Ovary (tissue), 9 donors: Measurements from ENCODE around the gene KLF13. TPM values are rescaled to one million over a fixed set of nuclear protein-coding genes. Genes with fewer than 3 reads are reported as not detected.
A peak's percentile ranks its signal among the peaks of the same experiment; 100 is the strongest.

Experiments
- DNase-seq, 5 donors: peaks; one replicate each; pipeline ENCODE4 v3.0.0-alpha.2; 2019 to 2020
- H3K27ac ChIP-seq, 2 donors: fragments of 200-600 bp; one replicate each; pipeline versions ENCODE4 v1.5.1 to v1.8.0; 2019 to 2022
- H3K27me3 ChIP-seq: fragments of 200-600 bp; one replicate; pipeline ENCODE4 v1.8.0; 2022
- H3K36me3 ChIP-seq: fragments of 200-600 bp; sonication (generic); one replicate; pipeline ENCODE4 v1.5.1; 2019
- H3K4me1 ChIP-seq: one replicate; pipeline ENCODE4 v1.8.1; 2013; ENCODE audit warnings: mild to moderate bottlenecking, moderate library complexity; ENCODE audit not compliant: insufficient read depth
- H3K4me3 ChIP-seq: fragments of 200-600 bp; sonication (generic); one replicate; pipeline ENCODE4 v1.5.1; 2017
- H3K9me3 ChIP-seq, 2 donors: fragments of 200-600 bp in 1 of 2; sonication (generic) in 1 of 2; one replicate each; pipeline versions ENCODE4 v1.5.1 to v1.8.1; 2013 to 2019; ENCODE audit warnings: mild to moderate bottlenecking in 1 of 2, moderate library complexity in 1 of 2
- EP300 ChIP-seq: sonication (generic); formaldehyde crosslinking; IDR thresholded peaks from one replicate; pipeline ENCODE4 v1.6.1; 2017; ENCODE audit warnings: antibody characterized with exemption
- POLR2A ChIP-seq: fragments of 450-650 bp; IDR thresholded peaks from one replicate; pipeline ENCODE4 v1.6.1; 2017; ENCODE audit warnings: antibody characterized with exemption, mild to moderate bottlenecking, moderate library complexity
- WGBS, 3 donors: extraction: QIAGEN DNeasy Blood & Tissue Kit in 1 of 3; methylation state at CpG; one replicate each; pipeline versions ENCODE4 v1.1.5 to v1.1.7; 2013 to 2017; 5-methylcytosine and 5-hydroxymethylcytosine counted together
- intact Hi-C, 4 donors: fragments of 100-400 bp; cut with DNase I; formaldehyde crosslinking; loops; one replicate each; pipeline versions ENCODE4 v1.11.0 to v1.15.1; 2022 to 2023
- polyA plus RNA-seq, 2 donors: library from polyadenylated mRNA; stranded (reverse); fragments of 200-250 nt in 1 of 2; fragments of 350-450 nt in 1 of 2; fragmentation: Illumina TruSeq in 1 of 2; extraction: RNeasy Lipid Tissue Mini Kit (QIAGEN cat#74804) in 1 of 2; gene quantifications; one replicate each; pipeline ENCODE4 v1.2.3, GENCODE V29; 2013 to 2014
- total RNA-seq, 7 donors: library from RNA; depleted of rRNA in 2 of 7; stranded (reverse); fragments of >200 nt in 2 of 7; fragmentation: NEBNext Ultra II Directional in 3 of 7; extraction: Animal tissue kit (Norgen Biotek cat#: 25700) in 3 of 7; gene quantifications; one replicate each; pipeline versions ENCODE4 v1.1.0 to v1.2.4, GENCODE V29; 2016 to 2023
- TF ChIP-seq, protein P1 (sequence below), 3 donors: fragments of 450-650 bp in 2 of 3; fragments of 200-600 bp in 1 of 3; IDR thresholded peaks; one replicate each; pipeline versions ENCODE4 v1.5.1 to v1.8.0; 2016 to 2022; ENCODE audit warnings: antibody characterized with exemption in 3 of 3, mild to moderate bottlenecking in 1 of 3
- donor health status: DM: no; HTN: no; CAD: no; lungs with moderate emphysema.
- donor health status: DM: no; HTN: no; CAD: no.
- donor health status: Bipolar disorder and iron deficiency.
- donor health status: DM: yes; HTN: yes; CAD: no.
- donor health status: DM: no; HTN: no; CAD: no.
- donor health status: DM: yes; HTN: yes; CAD: no.

The KLF13 gene
- total and polyA plus RNA-seq, 9 donors: 14.8 to 58.2 (median 36.0) TPM

DNA sequence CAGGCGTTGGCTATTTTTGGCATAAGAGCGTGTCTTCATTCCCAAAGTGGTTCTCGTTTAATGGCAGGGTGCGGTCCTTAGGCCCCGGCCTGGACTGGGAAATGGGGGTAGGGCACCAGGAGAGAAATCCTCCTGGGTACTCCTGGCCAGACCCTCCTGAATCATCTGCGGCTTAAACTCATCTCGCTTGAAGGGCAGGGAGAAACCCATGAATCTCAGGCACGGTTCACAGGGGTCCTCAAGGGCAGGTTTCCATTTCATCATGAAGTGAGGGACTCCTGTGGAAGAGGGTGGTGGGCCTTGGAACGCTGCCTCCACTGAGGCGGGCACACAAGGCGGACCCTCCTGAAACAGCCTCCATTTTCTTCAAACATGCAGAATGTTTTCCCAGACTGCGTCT, 48.4 kb downstream of the KLF13 start:
- H3K4me1 ChIP-seq: peaks cover 3% of the 10 kb centered on the region
- intact Hi-C loops: no loop called here
- H3K27ac ChIP-seq: no peak overlapping the region
- peak in 1 of 5 donors; percentile 8 for DNase-seq
- no peak overlapping the region for H3K4me3 ChIP-seq
- H3K27me3 ChIP-seq: no peaks in the 10 kb centered on the region
- H3K36me3 ChIP-seq: no peaks in the 10 kb centered on the region
- no peaks in the 10 kb centered on the region for H3K9me3 ChIP-seq
- TF ChIP-seq POLR2A: no peak
- no peak for TF ChIP-seq EP300
- TF ChIP-seq, protein P1, sequence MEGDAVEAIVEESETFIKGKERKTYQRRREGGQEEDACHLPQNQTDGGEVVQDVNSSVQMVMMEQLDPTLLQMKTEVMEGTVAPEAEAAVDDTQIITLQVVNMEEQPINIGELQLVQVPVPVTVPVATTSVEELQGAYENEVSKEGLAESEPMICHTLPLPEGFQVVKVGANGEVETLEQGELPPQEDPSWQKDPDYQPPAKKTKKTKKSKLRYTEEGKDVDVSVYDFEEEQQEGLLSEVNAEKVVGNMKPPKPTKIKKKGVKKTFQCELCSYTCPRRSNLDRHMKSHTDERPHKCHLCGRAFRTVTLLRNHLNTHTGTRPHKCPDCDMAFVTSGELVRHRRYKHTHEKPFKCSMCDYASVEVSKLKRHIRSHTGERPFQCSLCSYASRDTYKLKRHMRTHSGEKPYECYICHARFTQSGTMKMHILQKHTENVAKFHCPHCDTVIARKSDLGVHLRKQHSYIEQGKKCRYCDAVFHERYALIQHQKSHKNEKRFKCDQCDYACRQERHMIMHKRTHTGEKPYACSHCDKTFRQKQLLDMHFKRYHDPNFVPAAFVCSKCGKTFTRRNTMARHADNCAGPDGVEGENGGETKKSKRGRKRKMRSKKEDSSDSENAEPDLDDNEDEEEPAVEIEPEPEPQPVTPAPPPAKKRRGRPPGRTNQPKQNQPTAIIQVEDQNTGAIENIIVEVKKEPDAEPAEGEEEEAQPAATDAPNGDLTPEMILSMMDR (IDR thresholded peaks at IDR 0.05): no peak
- 92 to 95% (median 92%) methylated on average over 12 of the region's 12 CpGs for WGBS, 3 donors

DNA sequence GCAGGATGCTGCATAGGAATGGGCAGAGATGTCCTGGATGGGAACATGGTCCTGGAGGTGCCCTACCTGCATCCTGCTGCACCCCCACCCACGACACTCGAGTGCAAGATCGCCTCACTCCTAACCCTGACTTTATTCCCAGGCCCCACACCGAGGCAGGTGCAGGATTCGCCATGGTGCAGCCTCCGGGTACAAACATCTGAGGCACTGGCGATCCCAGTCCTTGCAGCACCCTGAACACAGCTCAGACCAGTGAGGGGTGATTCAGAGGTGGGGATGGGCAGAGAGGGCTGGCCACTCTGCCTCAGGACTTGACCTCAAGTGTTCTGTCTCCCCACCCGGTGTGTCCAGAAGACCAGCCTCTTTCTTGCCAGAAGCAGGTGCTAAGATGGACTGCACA, 49.1 kb downstream of the KLF13 start:
- no peak overlapping the region for H3K27ac ChIP-seq
- peaks cover 3% of the 10 kb centered on the region for H3K4me1 ChIP-seq
- intact Hi-C loops: no loop called here
- H3K9me3 ChIP-seq: no peaks in the 10 kb centered on the region
- TF ChIP-seq POLR2A (no peak), EP300 (no peak)
- TF ChIP-seq, protein P1 (IDR thresholded peaks at IDR 0.05): no peak
- no peaks in the 10 kb centered on the region for H3K27me3 ChIP-seq
- H3K4me3 ChIP-seq: no peak overlapping the region
- DNase-seq: peak in 2 of 5 donors; percentile 10 to 23
- WGBS, 3 donors: 91 to 96% (median 94%) methylated on average over 8 of the region's 8 CpGs
- H3K36me3 ChIP-seq: no peaks in the 10 kb centered on the region

DNA sequence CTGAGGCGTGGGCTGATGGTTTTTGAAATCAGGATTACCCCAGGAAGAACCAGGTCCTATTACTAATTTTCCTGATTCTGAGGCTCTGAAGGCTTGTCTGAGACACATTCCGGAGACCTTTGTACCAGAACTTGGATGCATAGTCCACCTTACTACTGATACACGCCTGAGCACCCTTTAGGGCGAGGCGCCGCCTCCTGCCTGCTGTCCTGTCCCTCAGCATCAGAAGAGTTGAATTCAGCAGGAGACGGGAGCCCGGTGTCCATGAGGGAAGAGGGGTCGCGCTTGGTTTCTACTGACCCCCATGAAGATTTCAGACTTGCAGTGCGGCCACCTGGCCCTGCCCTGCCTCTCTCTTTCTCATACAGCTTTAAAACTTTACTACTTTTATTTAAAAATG, 49.9 kb downstream of the KLF13 start:
- H3K36me3 ChIP-seq: no peaks in the 10 kb centered on the region
- TF ChIP-seq EP300 (no peak), POLR2A (no peak)
- TF ChIP-seq, protein P1 (IDR thresholded peaks at IDR 0.05): no peak
- H3K9me3 ChIP-seq: no peaks in the 10 kb centered on the region
- no peak for DNase-seq
- H3K27me3 ChIP-seq: no peaks in the 10 kb centered on the region
- H3K4me1 ChIP-seq: peaks cover 3% of the 10 kb centered on the region
- WGBS, 3 donors: 94 to 96% (median 95%) methylated on average over 11 of the region's 11 CpGs
- H3K27ac ChIP-seq: no peak overlapping the region
- intact Hi-C loops: no loop called here
- no peak overlapping the region for H3K4me3 ChIP-seq

GRCh38 chr15:31377030-31377429, 50.4 kb downstream of the KLF13 start:
- no peak for DNase-seq
- Histone ChIP-seq H3K4me3 (no peak overlapping the region), H3K9me3 (no peaks in the 10 kb centered on the region), H3K4me1 (peaks cover 3% of the 10 kb centered on the region), H3K36me3 (no peaks in the 10 kb centered on the region), H3K27ac (no peak overlapping the region), H3K27me3 (no peaks in the 10 kb centered on the region)
- WGBS, 3 donors: 79 to 84% (median 80%) methylated on average over 9 of the region's 9 CpGs
- TF ChIP-seq POLR2A (no peak), EP300 (no peak)
- TF ChIP-seq, protein P1 (IDR thresholded peaks at IDR 0.05): no peak
- intact Hi-C loops: no loop called here
